Fibroblast of mammary gland (primary cell): ENCODE results near the gene SYNE1.
A peak's percentile ranks its signal among the peaks of the same experiment; 100 is the strongest.
"Not testable (repeated sequence)": the region's sequence is repeated elsewhere in the genome, so short reads cannot be mapped to it uniquely, and the experiment has no call there.

ENCODE experiments used
- DNase-seq: peaks from one replicate; pipeline ENCODE4 v3.0.0-alpha.2; 2010; ENCODE audit warnings: low read depth
- H3K4me3 ChIP-seq: 2 replicates; pipeline ENCODE4 v1.5.1; 2011; ENCODE audit warnings: low read depth, mild to moderate bottlenecking, low read length, moderate library complexity; ENCODE audit not compliant: control insufficient read depth
- TF ChIP-seq, protein P1 (sequence below): conservative IDR thresholded peaks from 2 replicates; pipeline ENCODE4 v1.5.1; 2011; ENCODE audit warnings: low read depth, low read length, inconsistent platforms; ENCODE audit not compliant: control insufficient read depth, insufficient read depth

Gene SYNE1

DNA sequence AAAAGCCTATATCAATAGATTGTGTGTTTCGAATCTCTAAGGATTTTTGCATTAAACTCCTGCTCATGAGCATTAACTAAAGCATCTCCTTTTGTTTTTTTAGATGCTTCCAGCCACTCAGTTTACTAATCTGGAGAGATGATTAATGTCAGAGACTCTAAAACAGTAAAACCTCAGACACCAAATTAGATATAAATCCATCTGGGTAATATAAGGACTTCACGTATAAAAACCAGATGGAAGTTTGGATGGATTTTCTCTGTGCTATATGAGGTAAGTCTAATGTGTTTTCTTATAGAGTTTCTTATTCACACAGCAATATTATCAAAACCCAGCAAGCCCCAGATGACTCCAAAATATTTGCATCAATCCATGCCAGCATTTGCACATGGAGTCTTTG is 137.2 kb downstream of the SYNE1 start:
- no peak overlapping the region for H3K4me3 ChIP-seq
- no peak for DNase-seq
- TF ChIP-seq, protein P1, sequence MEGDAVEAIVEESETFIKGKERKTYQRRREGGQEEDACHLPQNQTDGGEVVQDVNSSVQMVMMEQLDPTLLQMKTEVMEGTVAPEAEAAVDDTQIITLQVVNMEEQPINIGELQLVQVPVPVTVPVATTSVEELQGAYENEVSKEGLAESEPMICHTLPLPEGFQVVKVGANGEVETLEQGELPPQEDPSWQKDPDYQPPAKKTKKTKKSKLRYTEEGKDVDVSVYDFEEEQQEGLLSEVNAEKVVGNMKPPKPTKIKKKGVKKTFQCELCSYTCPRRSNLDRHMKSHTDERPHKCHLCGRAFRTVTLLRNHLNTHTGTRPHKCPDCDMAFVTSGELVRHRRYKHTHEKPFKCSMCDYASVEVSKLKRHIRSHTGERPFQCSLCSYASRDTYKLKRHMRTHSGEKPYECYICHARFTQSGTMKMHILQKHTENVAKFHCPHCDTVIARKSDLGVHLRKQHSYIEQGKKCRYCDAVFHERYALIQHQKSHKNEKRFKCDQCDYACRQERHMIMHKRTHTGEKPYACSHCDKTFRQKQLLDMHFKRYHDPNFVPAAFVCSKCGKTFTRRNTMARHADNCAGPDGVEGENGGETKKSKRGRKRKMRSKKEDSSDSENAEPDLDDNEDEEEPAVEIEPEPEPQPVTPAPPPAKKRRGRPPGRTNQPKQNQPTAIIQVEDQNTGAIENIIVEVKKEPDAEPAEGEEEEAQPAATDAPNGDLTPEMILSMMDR = no peak

- H3K4me3 ChIP-seq = no peak overlapping the region
- DNase-seq = no peak
Observed at GRCh38 chr6:152496731-152497130, 140.4 kb downstream of the SYNE1 start.

GRCh38 chr6:152495456-152495855 is 141.7 kb downstream of the SYNE1 start:
- DNase-seq, H3K4me3 ChIP-seq: not testable (repeated sequence)

More at GRCh38 chr6:152496731-152497130, 140.4 kb downstream of the SYNE1 start:
- TF ChIP-seq, protein P1 = no peak

DNA sequence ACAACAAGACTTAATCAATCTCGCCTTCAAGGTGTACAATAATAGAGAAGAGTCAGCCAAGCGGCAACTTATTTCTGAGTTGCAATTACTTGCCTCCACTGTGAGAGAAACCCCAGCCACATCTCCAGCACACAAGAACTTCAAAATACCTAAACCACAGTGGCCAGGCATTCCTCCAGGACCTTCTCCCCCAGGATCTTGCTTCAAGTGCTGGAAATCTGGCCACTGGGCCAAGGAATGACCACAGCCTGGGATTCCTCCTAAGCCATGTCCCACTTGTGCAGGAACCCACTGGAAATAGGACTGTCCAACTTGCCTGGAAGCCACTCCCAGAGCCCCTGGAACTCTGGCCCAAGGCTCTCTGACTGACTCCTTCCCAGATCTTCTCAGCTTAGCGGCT is 144.9 kb downstream of the SYNE1 start:
- not testable (repeated sequence) for DNase-seq, H3K4me3 ChIP-seq

DNA sequence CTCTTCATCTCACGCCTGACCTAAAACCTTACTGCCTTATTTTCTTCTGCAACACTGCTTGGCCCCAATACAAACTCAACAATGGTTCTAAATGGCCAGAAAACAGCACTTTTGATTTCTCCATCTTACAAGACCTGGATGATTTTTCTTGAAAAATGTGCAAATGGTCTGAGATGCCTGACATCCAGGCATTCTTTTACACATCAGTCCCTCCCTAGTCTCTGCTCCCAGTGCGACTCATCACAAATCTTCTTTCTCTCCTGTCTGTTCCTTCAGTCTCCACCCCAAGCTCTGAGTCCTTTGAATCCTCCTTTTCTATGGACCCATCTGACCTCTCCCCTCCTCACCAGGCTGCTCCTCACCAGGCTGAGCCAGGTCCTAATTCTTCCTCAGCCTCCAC is 145.7 kb downstream of the SYNE1 start:
- not testable (repeated sequence) for H3K4me3 ChIP-seq

DNA sequence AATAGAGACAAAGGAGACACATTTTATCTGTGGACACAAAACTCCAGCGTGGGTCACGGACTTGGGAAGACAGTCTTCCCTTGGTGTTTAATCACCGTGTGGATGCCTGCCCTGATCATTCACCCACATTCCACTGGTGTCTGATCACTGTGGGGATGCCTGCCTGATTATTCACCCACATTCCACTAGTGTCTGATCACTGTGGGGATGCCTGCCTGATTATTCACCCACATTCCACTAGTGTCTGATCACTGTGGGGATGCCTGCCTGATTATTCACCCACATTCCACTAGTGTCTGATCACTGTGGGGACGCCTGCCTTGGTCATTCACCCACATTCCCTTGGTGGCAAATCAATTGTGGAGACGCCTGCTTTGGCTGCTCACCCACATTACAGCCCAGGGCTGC is 146.2 kb downstream of the SYNE1 start:
- peak; percentile 43 for DNase-seq
- not testable (repeated sequence) for H3K4me3 ChIP-seq

More for the DNA sequence above, 145.7 kb downstream of the SYNE1 start:
- peak; percentile 21 for DNase-seq

GRCh38 chr6:152484806-152485205 is 152.4 kb downstream of the SYNE1 start:
- TF ChIP-seq, protein P1 = no peak
- H3K4me3 ChIP-seq = no peak overlapping the region
- no peak for DNase-seq

GRCh38 chr6:152482289-152482688 is 154.9 kb downstream of the SYNE1 start:
- TF ChIP-seq, protein P1 = no peak

DNA sequence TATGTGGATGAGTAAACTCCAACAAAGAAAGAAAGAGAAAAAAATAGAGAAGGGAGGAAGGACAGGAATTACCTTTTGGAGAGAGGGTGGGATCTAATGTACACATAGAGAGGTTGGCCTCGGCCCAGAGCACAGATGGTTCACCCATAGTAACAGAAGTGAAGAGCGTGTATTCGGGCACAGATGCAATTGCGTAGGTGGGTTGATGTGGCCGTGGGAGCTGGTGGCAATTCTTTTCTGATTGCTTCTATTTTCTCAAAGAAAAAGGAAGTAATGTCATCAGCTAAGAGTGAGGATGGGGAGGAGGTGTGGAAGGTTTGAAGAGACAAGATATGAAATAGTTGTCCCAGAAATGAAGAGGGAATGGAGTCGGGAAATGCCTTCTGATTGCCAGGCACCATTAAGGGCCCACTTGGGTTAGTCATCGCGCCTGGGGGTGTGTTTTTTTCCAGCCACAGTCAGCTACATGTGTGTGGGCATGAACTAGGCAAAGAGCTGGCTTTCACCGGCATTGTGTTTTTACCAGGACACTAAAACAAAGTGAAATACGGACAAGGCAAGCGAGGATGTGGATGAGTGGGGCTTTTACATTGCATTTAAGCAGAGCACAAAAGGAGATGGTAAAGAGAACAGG is 158.7 kb downstream of the SYNE1 start:
- no peak overlapping the region for H3K4me3 ChIP-seq
- DNase-seq = no peak
- TF ChIP-seq, protein P1 = no peak

More at GRCh38 chr6:152482289-152482688, 154.9 kb downstream of the SYNE1 start:
- no peak overlapping the region for H3K4me3 ChIP-seq
- DNase-seq = no peak
